Mesothelial cell of epicardium (in vitro differentiated cells): ENCODE measurements around the gene PPP1R37. TPM values are rescaled to one million over a fixed set of nuclear protein-coding genes. Genes with fewer than 3 reads are reported as not detected.

Experiments used
- DNase-seq, 2 experiments: peaks; one replicate each; pipeline ENCODE4 v3.0.0; 2021; ENCODE audit warnings: low spot score in 2 of 2; ENCODE audit not compliant: unreplicated experiment in 2 of 2
- H3K27ac Mint-ChIP-seq: 2 replicates; pipeline ENCODE4 v1.8.0; 2021; ENCODE audit warnings: mixed read lengths
- H3K27me3 Mint-ChIP-seq: 2 replicates; pipeline ENCODE4 v1.8.0; 2021; ENCODE audit warnings: low read depth, mixed read lengths
- H3K36me3 Mint-ChIP-seq: 2 replicates; pipeline ENCODE4 v1.8.0; 2021; ENCODE audit warnings: mixed read lengths
- H3K4me1 Mint-ChIP-seq: 2 replicates; pipeline ENCODE4 v1.8.0; 2021; ENCODE audit warnings: mixed read lengths
- H3K4me3 Mint-ChIP-seq: 2 replicates; pipeline ENCODE4 v1.8.0; 2021; ENCODE audit warnings: mild to moderate bottlenecking, moderate library complexity, mixed read lengths
- H3K9me3 Mint-ChIP-seq: 2 replicates; pipeline ENCODE4 v1.8.0; 2021; ENCODE audit warnings: mixed read lengths
- total RNA-seq: library from RNA; stranded (reverse); gene quantifications from 3 replicates; pipeline ENCODE4 v1.2.1, GENCODE V29; 2021
- TF ChIP-seq, protein P1 (sequence below): fragments of 200-600 bp; sonication (generic); IDR thresholded peaks from one replicate; pipeline ENCODE4 v1.5.0; 2021; ENCODE audit warnings: antibody characterized with exemption; ENCODE audit not compliant: unreplicated experiment

PPP1R37 gene
- total RNA-seq, 1 donor from 2014 or later = 40.7 TPM

DNA sequence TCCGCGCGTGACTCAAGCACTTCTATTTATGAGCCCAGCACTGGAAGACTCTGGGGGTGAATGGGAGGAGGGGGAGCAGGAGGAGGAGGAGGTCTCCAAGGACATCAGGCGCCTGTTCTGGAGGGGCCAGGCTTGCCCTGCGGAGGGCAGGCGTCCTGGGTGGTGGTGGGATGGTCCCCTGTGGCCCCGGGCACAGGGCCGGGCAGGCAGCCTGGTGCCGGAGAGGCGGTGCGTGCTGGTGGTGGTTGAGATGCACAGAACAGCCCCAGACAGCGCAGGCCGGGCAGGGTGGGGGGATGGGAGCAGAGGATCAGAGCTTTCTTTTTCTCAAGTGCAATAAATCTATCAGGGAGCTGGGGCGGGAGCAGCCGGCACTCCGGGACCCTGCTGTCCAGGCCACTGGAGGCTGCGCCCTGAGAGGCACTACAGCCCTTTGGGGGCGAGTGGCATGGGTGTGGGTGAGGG, 53.8 kb downstream of the PPP1R37 start:
- no peak for DNase-seq

DNA sequence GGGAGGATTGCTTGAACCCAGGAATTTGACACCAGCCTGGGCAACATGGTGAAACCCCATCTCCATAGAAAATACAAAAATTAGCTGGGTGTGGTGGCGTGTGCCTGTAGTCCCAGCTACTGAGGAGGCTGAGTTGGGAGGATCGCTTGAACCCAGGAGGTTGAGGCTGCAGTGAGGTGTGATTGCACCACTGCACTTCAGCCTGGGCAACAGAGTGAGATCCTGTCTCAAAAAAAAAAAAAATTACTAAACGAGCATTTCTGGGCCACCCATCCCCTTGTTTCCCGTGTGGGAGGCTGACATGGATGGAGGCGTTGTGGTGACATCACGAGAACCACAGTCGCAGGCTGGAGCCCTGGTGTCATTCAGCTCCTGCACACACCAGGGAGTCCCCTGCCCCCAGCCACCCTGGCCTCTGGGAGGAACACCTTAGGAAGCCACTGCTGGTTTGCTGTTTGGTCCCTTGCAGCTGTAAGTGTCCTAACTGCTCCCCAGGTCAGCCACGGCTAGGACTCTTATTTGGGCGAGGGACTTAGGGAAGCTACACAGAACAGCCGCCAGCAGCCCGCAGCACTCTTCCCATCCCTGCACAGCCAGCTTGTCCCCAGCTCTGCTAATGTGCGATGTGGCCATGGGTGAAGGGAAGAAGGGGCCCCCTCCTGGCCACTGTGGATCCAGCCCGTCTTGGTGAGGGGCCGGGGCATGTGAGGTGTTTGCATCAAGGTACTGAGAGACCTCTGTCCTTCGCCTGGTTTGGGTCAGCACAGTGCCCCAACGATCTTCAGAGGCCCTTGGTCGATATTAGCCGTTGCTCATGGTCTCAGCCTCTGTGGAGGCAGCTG, 55.1 kb downstream of the PPP1R37 start:
- no peaks in the 10 kb centered on the region for H3K9me3 Mint-ChIP-seq
- peaks cover 19% of the 10 kb centered on the region for H3K27me3 Mint-ChIP-seq
- H3K36me3 Mint-ChIP-seq = peaks cover 5% of the 10 kb centered on the region
- H3K27ac Mint-ChIP-seq = no peak overlapping the region
- H3K4me1 Mint-ChIP-seq = peaks cover 4% of the 10 kb centered on the region
- TF ChIP-seq, protein P1, sequence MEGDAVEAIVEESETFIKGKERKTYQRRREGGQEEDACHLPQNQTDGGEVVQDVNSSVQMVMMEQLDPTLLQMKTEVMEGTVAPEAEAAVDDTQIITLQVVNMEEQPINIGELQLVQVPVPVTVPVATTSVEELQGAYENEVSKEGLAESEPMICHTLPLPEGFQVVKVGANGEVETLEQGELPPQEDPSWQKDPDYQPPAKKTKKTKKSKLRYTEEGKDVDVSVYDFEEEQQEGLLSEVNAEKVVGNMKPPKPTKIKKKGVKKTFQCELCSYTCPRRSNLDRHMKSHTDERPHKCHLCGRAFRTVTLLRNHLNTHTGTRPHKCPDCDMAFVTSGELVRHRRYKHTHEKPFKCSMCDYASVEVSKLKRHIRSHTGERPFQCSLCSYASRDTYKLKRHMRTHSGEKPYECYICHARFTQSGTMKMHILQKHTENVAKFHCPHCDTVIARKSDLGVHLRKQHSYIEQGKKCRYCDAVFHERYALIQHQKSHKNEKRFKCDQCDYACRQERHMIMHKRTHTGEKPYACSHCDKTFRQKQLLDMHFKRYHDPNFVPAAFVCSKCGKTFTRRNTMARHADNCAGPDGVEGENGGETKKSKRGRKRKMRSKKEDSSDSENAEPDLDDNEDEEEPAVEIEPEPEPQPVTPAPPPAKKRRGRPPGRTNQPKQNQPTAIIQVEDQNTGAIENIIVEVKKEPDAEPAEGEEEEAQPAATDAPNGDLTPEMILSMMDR = no peak
- no peak overlapping the region for H3K4me3 Mint-ChIP-seq
- DNase-seq = no peak

More for the DNA sequence above, 53.8 kb downstream of the PPP1R37 start:
- H3K27me3 Mint-ChIP-seq = peaks cover 8% of the 10 kb centered on the region
- TF ChIP-seq, protein P1 = no peak
- H3K9me3 Mint-ChIP-seq = no peaks in the 10 kb centered on the region
- H3K4me1 Mint-ChIP-seq = no peaks in the 10 kb centered on the region
- H3K4me3 Mint-ChIP-seq = no peak overlapping the region
- no peak overlapping the region for H3K27ac Mint-ChIP-seq
- H3K36me3 Mint-ChIP-seq = peaks cover 14% of the 10 kb centered on the region

DNA sequence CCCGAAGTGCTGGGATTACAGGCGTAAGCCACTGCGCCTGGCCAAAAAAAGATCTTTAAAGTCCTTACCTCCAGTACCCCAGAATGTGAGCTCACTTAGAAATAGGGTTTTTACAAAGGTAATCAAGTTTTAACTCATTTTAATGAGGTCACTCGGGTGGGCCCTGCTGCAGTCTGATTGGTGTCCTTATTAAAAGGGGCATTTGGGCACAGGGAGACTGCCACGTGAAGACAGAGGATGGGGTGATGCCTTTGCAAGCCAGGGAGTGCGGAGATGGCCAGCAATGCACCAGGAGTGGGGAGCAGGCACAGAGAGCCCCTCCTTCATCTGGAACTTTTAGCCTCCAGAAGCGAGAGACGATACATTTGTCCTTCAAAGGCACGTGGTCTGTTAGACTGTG, 56.1 kb downstream of the PPP1R37 start:
- no peak for DNase-seq
- H3K36me3 Mint-ChIP-seq = peaks cover 4% of the 10 kb centered on the region
- H3K27ac Mint-ChIP-seq = no peak overlapping the region
- H3K4me3 Mint-ChIP-seq = no peak overlapping the region
- H3K9me3 Mint-ChIP-seq = no peaks in the 10 kb centered on the region
- H3K4me1 Mint-ChIP-seq = peaks cover 8% of the 10 kb centered on the region
- H3K27me3 Mint-ChIP-seq = peaks cover 25% of the 10 kb centered on the region
- TF ChIP-seq, protein P1 = no peak

GRCh38 chr19:45150180-45150579, 57.2 kb downstream of the PPP1R37 start:
- Mint-ChIP-seq H3K27me3 (peaks cover 33% of the 10 kb centered on the region), H3K9me3 (no peaks in the 10 kb centered on the region), H3K27ac (no peak overlapping the region), H3K36me3 (peaks cover 4% of the 10 kb centered on the region), H3K4me3 (no peak overlapping the region), H3K4me1 (peaks cover 11% of the 10 kb centered on the region)
- no peak for DNase-seq
- TF ChIP-seq, protein P1 = no peak

DNA sequence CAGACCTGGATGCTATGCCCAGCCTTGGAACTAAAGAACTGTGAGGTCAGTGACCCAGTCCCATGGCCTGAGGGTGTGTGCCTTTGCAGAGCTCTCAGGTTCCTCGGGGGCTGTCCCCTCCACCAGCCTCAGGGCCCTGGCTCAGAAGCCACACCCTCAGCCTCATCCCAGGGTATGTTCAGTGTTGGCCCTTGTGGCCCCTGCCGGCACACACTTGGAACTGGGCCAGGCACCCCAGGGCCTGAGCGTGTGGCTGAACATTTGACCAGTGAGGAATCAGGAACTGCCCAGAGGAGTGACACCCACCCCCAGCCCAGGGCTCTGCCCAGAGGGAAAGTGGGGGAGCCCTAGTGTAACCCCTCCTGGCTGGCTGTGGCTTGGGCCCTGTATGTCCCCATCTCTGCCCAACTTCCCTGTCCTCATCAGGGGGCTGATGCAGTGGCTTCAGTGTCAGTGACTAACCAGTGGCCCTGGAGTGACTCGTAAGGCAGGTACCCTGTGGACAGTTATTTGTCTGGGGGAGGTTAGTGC, 57.8 kb downstream of the PPP1R37 start:
- Mint-ChIP-seq H3K27me3 (peaks cover 36% of the 10 kb centered on the region), H3K4me3 (no peak overlapping the region)
- TF ChIP-seq, protein P1 = no peak

More for the DNA sequence above, 57.8 kb downstream of the PPP1R37 start:
- Mint-ChIP-seq H3K36me3 (peaks cover 4% of the 10 kb centered on the region), H3K4me1 (peaks cover 11% of the 10 kb centered on the region), H3K9me3 (no peaks in the 10 kb centered on the region), H3K27ac (no peak overlapping the region)
- DNase-seq = no peak
